ENCODE data around the gene LGALS4. TPM values are rescaled to one million over a fixed set of nuclear protein-coding genes. Genes with fewer than 3 reads are reported as not detected.

LGALS4 gene
- polyA plus RNA-seq, 4 donors, result 1,130 to 3,807 (median 2,480) TPM

DNA sequence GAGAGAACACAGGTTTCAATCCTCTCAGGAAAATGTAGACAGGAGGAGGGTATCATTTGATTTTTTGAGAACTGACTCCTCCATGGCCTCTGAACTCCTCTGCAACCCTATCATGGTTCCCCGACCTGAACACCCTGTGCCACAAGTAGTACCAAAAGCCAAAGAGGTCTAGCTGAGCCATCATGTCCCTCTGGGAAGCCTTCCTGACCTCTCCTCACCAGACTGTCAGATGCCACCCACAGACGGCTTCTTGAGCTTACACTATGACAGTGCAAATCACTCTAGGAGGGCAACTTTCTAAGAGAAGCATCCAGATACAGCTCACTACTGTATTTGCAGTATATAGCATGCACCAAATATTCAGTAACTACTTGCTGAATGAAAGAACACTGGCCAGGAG lies 33.4 kb upstream of the LGALS4 start:
- Histone ChIP-seq H3K27ac (ENCODE audit: low read depth in 1 of 3, low read length in 2 of 3) (no peak overlapping the region), H3K36me3 (ENCODE audit: control insufficient read depth in 3 of 3, insufficient read depth in 2 of 3, low read depth in 1 of 3, low read length in 3 of 3) (peaks cover 33 to 73% (median 34%) of the 10 kb centered on the region in 3 donors), H3K9me3 (ENCODE audit: control insufficient read depth in 2 of 2, insufficient read depth in 1 of 2, low read depth in 1 of 2, low read length in 1 of 2) (no peaks in the 10 kb centered on the region), H3K4me1 (ENCODE audit: control insufficient read depth in 3 of 3, insufficient read depth in 2 of 3, low read depth in 1 of 3, low read length in 2 of 3) (peaks cover 0 to 13% (median 2%) of the 10 kb centered on the region in 3 donors), H3K4me3 (ENCODE audit: low read depth in 1 of 3, low read length in 3 of 3) (no peak overlapping the region), H3K27me3 (ENCODE audit: control insufficient read depth in 3 of 3, insufficient read depth in 3 of 3, low read length in 3 of 3) (no peaks in the 10 kb centered on the region)
- FAIRE-seq, result no peak
- DNase-seq, result no peak
- WGBS, 3 donors, result 58 to 66% (median 59%) methylated on average over 2 of the region's 2 CpGs

DNA sequence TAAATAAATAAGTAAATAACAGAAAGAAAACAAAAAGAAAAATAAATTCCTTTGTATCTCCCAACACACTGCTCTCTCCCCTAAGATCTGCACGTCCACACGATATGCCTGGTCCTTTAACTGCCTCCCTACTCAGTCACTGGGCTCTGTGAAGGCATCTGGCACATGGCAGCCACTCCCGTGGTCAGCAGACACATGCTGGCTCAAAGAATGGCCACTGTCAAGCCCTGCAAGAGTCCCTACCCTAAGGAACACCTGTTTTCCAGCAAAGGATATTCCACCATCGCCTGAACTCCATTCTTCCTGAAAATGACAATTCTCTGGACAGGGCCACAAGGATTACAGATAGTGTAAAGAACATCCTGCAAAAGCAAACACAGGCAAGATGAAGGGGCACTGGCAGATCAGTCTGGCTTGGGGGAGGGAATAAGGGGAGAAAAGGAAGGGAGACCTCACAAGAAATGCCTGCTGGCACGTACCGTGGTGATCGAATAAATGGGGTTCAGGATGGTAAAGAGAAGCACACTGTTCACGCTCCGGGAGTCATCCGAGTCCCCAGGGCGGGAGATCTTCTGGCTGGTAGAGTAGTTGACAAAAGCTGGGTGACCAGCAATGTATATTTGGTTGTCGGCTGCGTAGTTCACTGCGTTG lies 32.8 kb upstream of the LGALS4 start:
- no peak for DNase-seq

DNA sequence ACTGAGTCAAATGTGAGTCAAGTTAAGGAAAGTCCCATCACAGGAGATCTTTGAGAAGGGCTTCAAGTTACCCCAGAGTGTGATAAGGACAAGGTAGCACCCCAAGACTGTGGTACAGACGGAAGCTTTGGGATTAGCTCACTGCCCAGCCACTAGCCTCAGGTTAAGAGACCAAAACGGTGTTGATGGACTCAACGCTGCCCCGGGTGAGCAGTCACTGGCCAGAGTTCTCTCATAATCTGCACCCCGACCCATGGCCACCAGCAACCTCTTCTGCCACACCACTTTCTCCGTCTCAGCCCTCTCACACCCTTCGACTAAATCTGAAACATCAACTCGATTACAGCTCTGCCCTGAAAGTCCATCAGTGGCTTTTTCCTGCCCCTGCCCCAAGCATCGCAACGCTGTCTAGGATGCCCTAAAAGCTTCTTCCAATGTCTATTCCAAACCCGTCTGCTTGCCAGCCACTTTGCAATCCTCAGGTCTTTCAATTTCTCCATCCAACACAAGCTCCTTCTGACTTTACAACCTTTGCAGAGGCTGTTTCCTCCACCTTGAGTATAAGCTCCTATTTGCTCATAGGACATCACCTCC lies 31.4 kb upstream of the LGALS4 start:
- WGBS, 3 donors, result 83 to 89% (median 88%) methylated on average over 11 of the region's 11 CpGs

More for the DNA sequence above, 32.8 kb upstream of the LGALS4 start:
- FAIRE-seq, result no peak
- Histone ChIP-seq H3K4me3 (ENCODE audit: low read depth in 1 of 3, low read length in 3 of 3) (no peak overlapping the region), H3K27me3 (ENCODE audit: control insufficient read depth in 3 of 3, insufficient read depth in 3 of 3, low read length in 3 of 3) (no peaks in the 10 kb centered on the region), H3K27ac (ENCODE audit: low read depth in 1 of 3, low read length in 2 of 3) (no peak overlapping the region), H3K9me3 (ENCODE audit: control insufficient read depth in 2 of 2, insufficient read depth in 1 of 2, low read depth in 1 of 2, low read length in 1 of 2) (no peaks in the 10 kb centered on the region), H3K36me3 (ENCODE audit: control insufficient read depth in 3 of 3, insufficient read depth in 2 of 3, low read depth in 1 of 3, low read length in 3 of 3) (peaks cover 35 to 79% (median 36%) of the 10 kb centered on the region in 3 donors), H3K4me1 (ENCODE audit: control insufficient read depth in 3 of 3, insufficient read depth in 2 of 3, low read depth in 1 of 3, low read length in 2 of 3) (peaks cover 0 to 13% (median 2%) of the 10 kb centered on the region in 3 donors)
- 92% methylated on average over 14 of the region's 14 CpGs for WGBS, 3 donors

DNA sequence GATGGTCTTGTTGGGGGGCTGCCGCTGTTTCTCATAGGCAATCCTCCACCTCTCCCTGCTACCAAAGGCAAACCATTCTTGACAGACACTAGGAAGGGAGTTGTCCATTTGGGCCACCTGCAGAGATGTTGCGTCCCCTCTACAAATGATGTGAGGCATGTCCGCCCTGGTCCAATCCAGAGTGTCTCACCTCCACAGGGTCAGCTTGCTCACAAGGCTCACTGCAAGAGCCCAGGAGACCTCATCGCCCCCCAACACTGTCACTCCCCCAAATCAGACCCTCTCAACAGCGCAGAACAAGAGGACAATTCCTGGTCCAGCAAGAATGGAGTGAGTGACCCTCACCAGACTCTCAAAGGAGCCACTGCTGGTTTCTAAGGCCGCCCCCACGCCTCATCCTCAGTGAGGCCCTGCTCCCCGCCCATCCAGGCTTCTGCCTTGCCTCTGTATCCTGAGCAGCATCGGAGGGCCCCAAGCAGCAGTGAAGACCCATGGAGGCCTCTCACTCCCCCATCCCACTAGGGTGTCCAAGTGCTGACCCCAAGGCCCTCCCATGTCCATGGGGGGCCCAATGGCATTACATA lies 30.5 kb upstream of the LGALS4 start:
- Histone ChIP-seq H3K9me3 (ENCODE audit: control insufficient read depth in 2 of 2, insufficient read depth in 1 of 2, low read depth in 1 of 2, low read length in 1 of 2) (no peaks in the 10 kb centered on the region), H3K27me3 (ENCODE audit: control insufficient read depth in 3 of 3, insufficient read depth in 3 of 3, low read length in 3 of 3) (no peaks in the 10 kb centered on the region), H3K4me1 (ENCODE audit: control insufficient read depth in 3 of 3, insufficient read depth in 2 of 3, low read depth in 1 of 3, low read length in 2 of 3) (peaks cover 0 to 28% (median 2%) of the 10 kb centered on the region in 3 donors), H3K27ac (ENCODE audit: low read depth in 1 of 3, low read length in 2 of 3) (peak overlapping the region in 1 of 3 donors; percentile 79), H3K36me3 (ENCODE audit: control insufficient read depth in 3 of 3, insufficient read depth in 2 of 3, low read depth in 1 of 3, low read length in 3 of 3) (peaks cover 49 to 98% (median 56%) of the 10 kb centered on the region in 3 donors), H3K4me3 (ENCODE audit: low read depth in 1 of 3, low read length in 3 of 3) (no peak overlapping the region)
- DNase-seq (no peak), FAIRE-seq (no peak)
- WGBS, 3 donors, result 96 to 97% (median 96%) methylated on average over 9 of the region's 9 CpGs

More for the DNA sequence above, 31.4 kb upstream of the LGALS4 start:
- H3K9me3 ChIP-seq (ENCODE audit: control insufficient read depth in 2 of 2, insufficient read depth in 1 of 2, low read depth in 1 of 2, low read length in 1 of 2), result no peaks in the 10 kb centered on the region
- peaks cover 0 to 18% (median 2%) of the 10 kb centered on the region in 3 donors for H3K4me1 ChIP-seq (ENCODE audit: control insufficient read depth in 3 of 3, insufficient read depth in 2 of 3, low read depth in 1 of 3, low read length in 2 of 3)
- H3K4me3 ChIP-seq (ENCODE audit: low read depth in 1 of 3, low read length in 3 of 3), result no peak overlapping the region
- no peak for DNase-seq
- FAIRE-seq, result no peak
- H3K27me3 ChIP-seq (ENCODE audit: control insufficient read depth in 3 of 3, insufficient read depth in 3 of 3, low read length in 3 of 3), result no peaks in the 10 kb centered on the region
- no peak overlapping the region for H3K27ac ChIP-seq (ENCODE audit: low read depth in 1 of 3, low read length in 2 of 3)
- H3K36me3 ChIP-seq (ENCODE audit: control insufficient read depth in 3 of 3, insufficient read depth in 2 of 3, low read depth in 1 of 3, low read length in 3 of 3), result peaks cover 45 to 92% (median 47%) of the 10 kb centered on the region in 3 donors

DNA sequence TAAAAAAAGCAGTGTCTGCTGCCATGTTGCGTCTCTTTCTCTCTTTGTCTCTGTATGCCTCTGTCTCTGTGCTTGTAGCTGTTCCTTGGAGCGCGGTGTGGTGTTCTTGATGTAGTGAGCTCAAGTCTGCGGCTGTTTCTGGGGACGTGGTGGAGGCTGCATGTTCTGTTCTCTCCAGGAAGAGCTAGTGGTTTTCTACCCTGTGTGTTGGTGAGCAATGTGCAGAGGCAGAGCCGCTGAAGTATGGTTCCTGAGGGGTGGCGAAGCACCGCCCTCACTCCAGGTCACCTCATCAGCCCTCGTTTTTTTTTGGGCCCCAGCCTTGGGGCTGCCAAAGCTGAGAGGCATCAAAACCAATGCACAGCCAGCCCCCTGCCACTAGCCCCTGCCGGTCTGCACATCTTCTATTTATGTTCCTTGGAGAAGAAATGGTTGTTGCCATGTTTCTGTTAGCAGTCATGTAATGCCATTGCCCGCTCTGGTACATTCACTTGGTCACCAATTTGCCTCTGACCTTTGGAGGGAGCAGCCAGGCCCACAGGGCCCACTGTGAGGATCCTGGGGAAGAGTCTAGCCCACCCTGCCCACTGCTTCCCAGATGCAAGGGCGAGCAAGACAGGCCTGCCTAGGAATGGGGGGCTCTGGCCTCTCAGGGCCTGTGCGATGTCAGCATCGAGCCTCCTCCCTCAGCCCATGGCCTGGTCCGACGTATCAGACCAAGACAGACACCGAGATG lies 29.9 kb upstream of the LGALS4 start:
- FAIRE-seq (no peak), DNase-seq (peak in 1 of 2 donors; percentile 78)
- Histone ChIP-seq H3K27me3 (ENCODE audit: control insufficient read depth in 3 of 3, insufficient read depth in 3 of 3, low read length in 3 of 3) (no peaks in the 10 kb centered on the region), H3K27ac (ENCODE audit: low read depth in 1 of 3, low read length in 2 of 3) (peak overlapping the region in 1 of 3 donors; percentile 79), H3K4me1 (ENCODE audit: control insufficient read depth in 3 of 3, insufficient read depth in 2 of 3, low read depth in 1 of 3, low read length in 2 of 3) (peaks cover 0 to 31% (median 0%) of the 10 kb centered on the region in 3 donors), H3K9me3 (ENCODE audit: control insufficient read depth in 2 of 2, insufficient read depth in 1 of 2, low read depth in 1 of 2, low read length in 1 of 2) (no peaks in the 10 kb centered on the region), H3K36me3 (ENCODE audit: control insufficient read depth in 3 of 3, insufficient read depth in 2 of 3, low read depth in 1 of 3, low read length in 3 of 3) (peaks cover 54 to 99% (median 63%) of the 10 kb centered on the region in 3 donors), H3K4me3 (ENCODE audit: low read depth in 1 of 3, low read length in 3 of 3) (no peak overlapping the region)
- WGBS, 3 donors, result 65 to 88% (median 80%) methylated on average over 17 of the region's 17 CpGs

DNA sequence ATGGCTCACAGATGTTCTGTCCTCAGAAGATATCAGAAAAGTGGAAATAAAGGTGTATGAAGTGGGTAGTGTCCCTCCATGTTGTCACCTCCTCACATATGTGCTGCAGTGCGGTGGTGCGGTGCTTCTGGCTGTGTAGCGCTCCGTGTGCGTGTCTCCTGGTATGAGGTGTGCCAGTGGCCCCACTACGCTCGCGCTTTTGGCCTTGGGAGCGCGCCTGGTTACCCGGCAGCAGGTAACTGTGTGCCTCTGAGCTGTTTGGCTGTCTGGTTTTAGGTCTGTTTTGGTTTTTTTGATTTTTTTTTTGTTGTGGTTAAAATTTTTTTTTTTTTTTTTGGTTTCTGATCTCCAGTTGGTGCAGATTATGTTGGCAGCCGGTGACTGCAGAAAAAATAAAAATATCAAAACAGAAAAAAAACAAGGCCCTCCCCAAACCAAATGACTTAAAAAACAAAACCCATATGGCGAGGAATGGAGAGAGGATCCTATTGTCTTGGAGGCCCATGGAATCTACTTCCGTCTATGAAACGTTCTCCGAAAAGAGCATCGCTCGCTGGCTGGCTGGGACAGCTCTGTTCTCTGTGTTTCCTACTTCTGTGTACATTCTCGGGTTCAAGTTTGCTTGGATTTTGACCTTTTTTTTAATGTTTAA lies 29.2 kb upstream of the LGALS4 start:
- Histone ChIP-seq H3K27ac (ENCODE audit: low read depth in 1 of 3, low read length in 2 of 3) (peak overlapping the region in 1 of 3 donors; percentile 79), H3K4me3 (ENCODE audit: low read depth in 1 of 3, low read length in 3 of 3) (no peak overlapping the region), H3K4me1 (ENCODE audit: control insufficient read depth in 3 of 3, insufficient read depth in 2 of 3, low read depth in 1 of 3, low read length in 2 of 3) (peaks cover 0 to 31% (median 0%) of the 10 kb centered on the region in 3 donors), H3K27me3 (ENCODE audit: control insufficient read depth in 3 of 3, insufficient read depth in 3 of 3, low read length in 3 of 3) (no peaks in the 10 kb centered on the region), H3K36me3 (ENCODE audit: control insufficient read depth in 3 of 3, insufficient read depth in 2 of 3, low read depth in 1 of 3, low read length in 3 of 3) (peaks cover 56 to 99% (median 62%) of the 10 kb centered on the region in 3 donors), H3K9me3 (ENCODE audit: control insufficient read depth in 2 of 2, insufficient read depth in 1 of 2, low read depth in 1 of 2, low read length in 1 of 2) (no peaks in the 10 kb centered on the region)
- 78 to 89% (median 82%) methylated on average over 19 of the region's 19 CpGs for WGBS, 3 donors
- DNase-seq, result peak in 1 of 2 donors; percentile 44
- no peak for FAIRE-seq

DNA sequence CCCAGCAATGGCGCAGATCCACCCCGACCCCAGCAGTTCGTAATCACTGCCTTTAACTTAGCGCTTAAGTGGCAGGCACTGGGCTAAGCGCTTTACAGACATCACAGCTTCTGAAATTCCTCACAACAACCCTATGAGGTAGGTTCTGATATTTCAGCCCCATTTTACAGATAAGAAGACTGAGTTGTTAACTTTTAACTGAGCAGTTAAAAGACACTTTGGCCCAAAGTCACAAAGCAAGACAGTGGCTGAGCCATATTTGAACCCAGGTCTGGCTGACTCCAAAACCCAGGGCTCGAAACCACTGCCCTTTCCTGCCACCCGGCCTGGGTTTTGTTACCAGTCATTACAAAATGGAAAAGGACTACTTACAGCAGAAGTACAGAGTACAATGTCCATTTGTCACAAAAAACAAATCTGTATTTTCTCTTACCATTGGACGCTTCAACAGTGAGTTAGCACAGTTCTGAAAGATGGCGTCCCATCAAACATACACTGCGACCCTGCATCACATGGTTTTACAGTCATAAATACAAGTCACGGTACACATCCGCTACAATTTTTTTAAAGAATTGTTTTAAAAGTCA lies 28.5 kb upstream of the LGALS4 start:
- DNase-seq (no peak), FAIRE-seq (no peak)
- Histone ChIP-seq H3K27me3 (ENCODE audit: control insufficient read depth in 3 of 3, insufficient read depth in 3 of 3, low read length in 3 of 3) (no peaks in the 10 kb centered on the region), H3K9me3 (ENCODE audit: control insufficient read depth in 2 of 2, insufficient read depth in 1 of 2, low read depth in 1 of 2, low read length in 1 of 2) (no peaks in the 10 kb centered on the region), H3K4me3 (ENCODE audit: low read depth in 1 of 3, low read length in 3 of 3) (no peak overlapping the region), H3K27ac (ENCODE audit: low read depth in 1 of 3, low read length in 2 of 3) (peak overlapping the region in 1 of 3 donors; percentile 22), H3K4me1 (ENCODE audit: control insufficient read depth in 3 of 3, insufficient read depth in 2 of 3, low read depth in 1 of 3, low read length in 2 of 3) (peaks cover 0 to 36% (median 0%) of the 10 kb centered on the region in 3 donors), H3K36me3 (ENCODE audit: control insufficient read depth in 3 of 3, insufficient read depth in 2 of 3, low read depth in 1 of 3, low read length in 3 of 3) (peaks cover 56 to 97% (median 65%) of the 10 kb centered on the region in 3 donors)
- 87 to 89% (median 89%) methylated on average over 12 of the region's 12 CpGs for WGBS, 3 donors

All from small intestine (tissue), 7 donors.